ENCODE data around the gene SBNO2.

DNA sequence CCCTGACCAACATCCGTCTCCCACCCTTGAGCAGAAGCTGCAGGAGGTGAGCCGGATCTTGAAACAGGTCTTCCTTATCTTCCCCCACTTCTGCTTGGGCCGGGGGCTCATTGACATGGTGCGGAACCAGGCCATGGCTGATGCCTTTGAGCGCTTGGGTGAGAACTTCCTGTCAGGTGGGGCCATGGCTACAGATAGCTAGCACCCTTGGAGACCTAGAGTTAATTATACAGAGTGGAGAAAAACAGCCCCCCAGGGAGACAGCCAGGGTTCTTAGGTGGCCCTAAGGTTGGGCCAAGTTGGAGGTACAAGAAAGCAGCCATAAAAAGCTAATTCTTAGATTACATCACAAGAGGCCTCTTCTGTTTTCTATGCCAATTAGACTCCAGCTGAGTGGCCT is 116.0 kb downstream of the SBNO2 start:
- no peak for TF ChIP-seq CTCF (IDR thresholded peaks at IDR 0.05)
- TF ChIP-seq POLR2A (IDR thresholded peaks at IDR 0.05) = no peak
- TF ChIP-seq POLR2AphosphoS5 (IDR thresholded peaks at IDR 0.05) = no peak
- no peak for TF ChIP-seq EP300 (IDR thresholded peaks at IDR 0.05)

Data from gastroesophageal sphincter (tissue), 3 donors.